Smooth muscle cell (in vitro differentiated cells): Measurements from ENCODE around the gene NCOA7. TPM values are rescaled to one million over a fixed set of nuclear protein-coding genes. Genes with fewer than 3 reads are reported as not detected.

Source experiments
- DNase-seq: peaks from one replicate; lab custom pipeline; 2025; ENCODE audit not compliant: unreplicated experiment; lab: John Stamatoyannopoulos, UW
- H2AFZ ChIP-seq: fragments of 200-600 bp; sonication (generic); 2 replicates; pipeline ENCODE4 v1.6.0; 2016; ENCODE audit warnings: antibody characterized with exemption, low read depth, mild to moderate bottlenecking
- H3F3A ChIP-seq: fragments of 200-600 bp; sonication (generic); 2 replicates; pipeline ENCODE4 v1.6.0; 2017; ENCODE audit warnings: antibody characterized with exemption, low read depth
- H3K27ac ChIP-seq: fragments of 200-600 bp; sonication (generic); 2 replicates; pipeline ENCODE4 v1.5.1; 2016; ENCODE audit warnings: low read depth, mild to moderate bottlenecking
- H3K27me3 ChIP-seq: fragments of 200-600 bp; sonication (generic); 2 replicates; pipeline ENCODE4 v1.6.1; 2016; ENCODE audit warnings: low read depth, mild to moderate bottlenecking
- H3K36me3 ChIP-seq: fragments of 200-600 bp; sonication (generic); 2 replicates; pipeline ENCODE4 v1.5.1; 2016; ENCODE audit warnings: low read depth
- H3K4me1 ChIP-seq: fragments of 200-600 bp; sonication (generic); 2 replicates; pipeline ENCODE4 v1.5.1; 2016; ENCODE audit warnings: low read depth
- H3K4me2 ChIP-seq: fragments of 200-600 bp; sonication (generic); 2 replicates; pipeline ENCODE4 v1.6.0; 2016; ENCODE audit warnings: mild to moderate bottlenecking
- H3K4me3 ChIP-seq: fragments of 200-600 bp; sonication (generic); 2 replicates; pipeline ENCODE4 v1.5.1; 2016; ENCODE audit warnings: mild to moderate bottlenecking
- H3K79me2 ChIP-seq: fragments of 200-600 bp; sonication (generic); 2 replicates; pipeline ENCODE4 v1.6.0; 2016; ENCODE audit warnings: low read depth, mild to moderate bottlenecking
- H3K9ac ChIP-seq: fragments of 200-600 bp; sonication (generic); 2 replicates; pipeline ENCODE4 v1.6.0; 2016; ENCODE audit warnings: low read depth
- H3K9me3 ChIP-seq: fragments of 200-600 bp; sonication (generic); replicated peaks from 2 replicates; pipeline ENCODE4 v1.5.1; 2016; ENCODE audit warnings: low read depth
- H4K20me1 ChIP-seq: fragments of 200-600 bp; sonication (generic); 2 replicates; pipeline ENCODE4 v1.6.0; 2016; ENCODE audit warnings: low read depth
- CTCF ChIP-seq: fragments of 200-600 bp; sonication (generic); IDR thresholded peaks from 2 replicates; pipeline ENCODE4 v1.5.1; 2017; ENCODE audit warnings: borderline replicate concordance, mild to moderate bottlenecking, antibody characterized with exemption; ENCODE audit not compliant: insufficient read depth, poor library complexity, severe bottlenecking
- WGBS: methylation state at CpG from one replicate; pipeline ENCODE4 v1.1.7; 2016; ENCODE audit warnings: low lambda C conversion rate; 5-methylcytosine and 5-hydroxymethylcytosine counted together
- polyA plus RNA-seq: library from polyadenylated mRNA; unstranded; fragments of >200 nt; fragmentation: Nextera tagmentation; extraction: Ambion mirVana; gene quantifications from 2 replicates; pipeline ENCODE4 v1.2.1, GENCODE V29; 2016
- total RNA-seq: library from RNA; depleted of rRNA; stranded (reverse); fragments of >200 nt; gene quantifications from 2 replicates; pipeline ENCODE4 v1.2.3, GENCODE V29; 2014

The NCOA7 gene
- total and polyA plus RNA-seq, 2 experiments from 2014 or later: 38.1 to 44.0 TPM

DNA sequence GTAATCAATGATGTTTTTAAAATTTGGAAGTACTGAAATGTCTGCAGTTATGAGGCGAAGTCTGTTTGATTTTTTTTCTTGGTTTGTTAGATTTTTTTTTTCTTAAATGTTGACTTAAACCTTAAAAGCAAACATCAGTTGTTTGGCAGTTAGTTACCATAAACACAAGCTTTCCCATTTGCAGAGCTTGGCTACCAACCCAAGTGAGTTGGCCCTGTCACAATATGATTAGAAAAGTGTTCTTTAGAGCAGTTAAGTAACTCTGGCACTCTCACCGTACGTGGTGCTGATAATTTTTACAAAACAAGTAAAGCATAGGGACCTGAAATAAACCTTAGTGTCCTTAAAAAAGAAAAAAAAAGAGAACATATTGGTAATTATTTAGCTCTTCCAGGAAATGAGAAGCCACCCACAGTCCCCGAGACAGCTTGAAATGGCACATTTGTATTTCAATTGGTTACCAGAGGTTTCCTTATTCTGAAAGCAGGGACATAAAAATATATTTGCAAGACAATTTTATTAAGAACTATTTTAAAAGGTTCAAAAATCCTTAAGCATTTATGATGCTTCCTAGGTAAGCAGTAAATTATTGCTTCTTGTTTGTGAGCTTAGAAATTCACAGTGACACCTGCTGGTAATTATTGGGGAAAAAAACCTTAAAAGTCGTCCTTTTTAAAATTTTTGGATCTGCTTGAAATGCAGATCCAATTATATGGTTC is 37.4 kb upstream of the NCOA7 start:
- TF ChIP-seq CTCF: peak; percentile 53
- Histone ChIP-seq H4K20me1 (no peaks in the 10 kb centered on the region), H3K4me2 (peak overlapping the region; percentile 88), H3K4me1 (peaks cover 16% of the 10 kb centered on the region), H3K9me3 (no peaks in the 10 kb centered on the region), H3K79me2 (peaks cover 38% of the 10 kb centered on the region), H3K36me3 (no peaks in the 10 kb centered on the region), H3K27ac (peak overlapping the region; percentile 6), H3K4me3 (no peak overlapping the region), H3F3A (no peaks in the 10 kb centered on the region), H3K9ac (no peak overlapping the region), H2AFZ (no peak overlapping the region), H3K27me3 (no peaks in the 10 kb centered on the region)
- DNase-seq: no peak
- 50% methylated on average over 5 of the region's 5 CpGs for WGBS

- Histone ChIP-seq H3K4me1 (peaks cover 16% of the 10 kb centered on the region), H3K9ac (no peak overlapping the region), H3K27me3 (no peaks in the 10 kb centered on the region), H3K9me3 (no peaks in the 10 kb centered on the region), H3K4me3 (no peak overlapping the region), H3F3A (no peaks in the 10 kb centered on the region), H4K20me1 (no peaks in the 10 kb centered on the region), H3K27ac (no peak overlapping the region), H2AFZ (no peak overlapping the region), H3K36me3 (no peaks in the 10 kb centered on the region), H3K79me2 (peaks cover 38% of the 10 kb centered on the region), H3K4me2 (peak overlapping the region; percentile 88)
- DNase-seq: no peak
- no peak for TF ChIP-seq CTCF
Measured at GRCh38 chr6:125753937-125754259, 36.9 kb upstream of the NCOA7 start.

DNA sequence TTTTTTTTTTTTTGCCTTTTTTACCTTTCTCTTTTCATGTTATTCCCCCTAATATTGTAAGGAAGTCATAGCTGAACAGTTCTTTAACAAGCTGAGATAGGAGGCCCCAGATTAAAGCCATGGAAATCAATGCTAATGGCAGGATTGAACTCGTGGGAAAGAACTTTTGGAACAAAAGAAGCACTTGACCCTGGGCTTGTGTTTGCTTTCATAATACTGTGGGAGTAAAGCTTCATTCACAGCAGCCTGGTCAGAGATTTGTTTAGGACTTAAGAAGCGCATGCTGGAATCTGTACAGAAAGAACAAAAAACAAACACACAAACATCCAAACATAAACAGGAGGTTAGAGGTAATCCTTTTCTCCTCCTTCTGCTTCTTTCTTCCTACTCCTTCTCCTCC is 36.2 kb upstream of the NCOA7 start:
- no peak for TF ChIP-seq CTCF
- peak overlapping the region; percentile 14 for H3K27ac ChIP-seq
- H2AFZ ChIP-seq: no peak overlapping the region
- no peak for DNase-seq
- H3K9me3 ChIP-seq: no peaks in the 10 kb centered on the region
- no peaks in the 10 kb centered on the region for H3F3A ChIP-seq
- H3K4me2 ChIP-seq: peak overlapping the region; percentile 88
- WGBS: 51% methylated on average over 2 of the region's 2 CpGs
- no peaks in the 10 kb centered on the region for H4K20me1 ChIP-seq
- H3K27me3 ChIP-seq: no peaks in the 10 kb centered on the region
- H3K4me3 ChIP-seq: no peak overlapping the region
- no peaks in the 10 kb centered on the region for H3K36me3 ChIP-seq
- peaks cover 16% of the 10 kb centered on the region for H3K4me1 ChIP-seq
- H3K9ac ChIP-seq: no peak overlapping the region
- H3K79me2 ChIP-seq: peaks cover 37% of the 10 kb centered on the region
